GM21390 (cell line): ENCODE measurements around the gene HLTF.
"Not testable (repeated sequence)": the region's sequence is repeated elsewhere in the genome, so short reads cannot be mapped to it uniquely, and the experiment has no call there.

Experiments
- ATAC-seq: cut with Tn5 transposase; IDR thresholded peaks from one replicate; pipeline ENCODE4 v1.9.1; 2021; ENCODE audit not compliant: unreplicated experiment

Gene HLTF

GRCh38 chr3:148997623-148998022 lies 88.7 kb downstream of the HLTF start:
- ATAC-seq: no peak

DNA sequence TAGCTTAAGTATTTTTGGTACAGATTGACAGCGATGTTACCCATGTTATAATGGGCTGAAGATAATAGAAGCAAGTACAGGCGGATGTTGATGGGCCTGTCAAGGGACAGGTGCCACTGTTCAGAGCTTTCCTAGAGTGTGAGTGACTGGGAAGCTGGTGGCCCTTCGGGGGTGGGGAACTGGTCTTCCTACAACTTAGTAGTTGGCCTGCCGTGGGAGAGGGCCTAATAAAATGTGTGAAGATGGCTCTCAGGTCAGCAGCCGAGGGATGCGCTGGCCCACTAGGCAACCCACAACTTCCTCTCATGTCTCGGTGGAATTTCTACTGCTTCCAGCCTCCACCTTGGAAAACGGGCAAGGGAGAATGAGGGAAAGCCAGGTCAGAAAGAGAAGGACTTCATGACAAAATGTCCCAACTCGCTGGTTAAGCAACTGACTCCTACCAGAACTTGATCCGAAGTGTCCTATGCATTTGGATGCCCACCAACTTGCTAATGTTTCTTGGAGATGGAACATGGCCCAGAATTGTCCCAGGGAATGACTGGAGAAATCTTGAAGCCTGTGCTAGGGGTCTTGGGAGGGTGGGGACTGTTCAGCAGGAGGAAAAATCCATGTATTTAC lies 93.6 kb downstream of the HLTF start:
- ATAC-seq: no peak

DNA sequence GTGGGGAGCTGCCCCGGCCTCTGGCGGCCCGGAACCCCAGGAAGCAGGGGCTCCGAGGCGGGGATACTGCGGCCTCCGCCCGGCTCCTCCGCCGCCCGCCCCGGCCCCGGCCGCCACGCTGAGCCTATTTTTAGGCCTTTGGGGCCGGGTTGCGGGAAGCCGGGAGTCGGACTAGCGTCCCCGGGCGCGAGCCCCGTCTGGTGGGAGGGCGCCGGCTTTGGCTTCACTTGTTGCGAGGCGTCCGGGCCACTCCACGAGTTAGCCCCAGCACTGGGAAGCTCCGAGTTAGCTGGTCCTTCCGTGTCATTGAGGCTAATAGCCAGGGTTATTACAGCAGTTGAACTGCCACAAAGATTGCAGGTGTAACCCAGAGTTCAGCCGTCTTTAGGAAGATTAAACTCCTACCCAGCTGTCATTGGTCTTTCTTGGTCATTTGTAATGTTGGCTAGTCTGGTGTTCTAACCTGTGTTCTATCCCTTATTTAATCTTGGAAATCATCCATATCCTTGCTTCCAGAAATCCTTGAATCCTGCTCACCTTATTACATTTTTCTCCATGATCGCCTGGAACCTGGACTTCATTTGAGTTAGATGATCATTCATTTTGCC lies 94.2 kb downstream of the HLTF start:
- ATAC-seq: peak; percentile 23

DNA sequence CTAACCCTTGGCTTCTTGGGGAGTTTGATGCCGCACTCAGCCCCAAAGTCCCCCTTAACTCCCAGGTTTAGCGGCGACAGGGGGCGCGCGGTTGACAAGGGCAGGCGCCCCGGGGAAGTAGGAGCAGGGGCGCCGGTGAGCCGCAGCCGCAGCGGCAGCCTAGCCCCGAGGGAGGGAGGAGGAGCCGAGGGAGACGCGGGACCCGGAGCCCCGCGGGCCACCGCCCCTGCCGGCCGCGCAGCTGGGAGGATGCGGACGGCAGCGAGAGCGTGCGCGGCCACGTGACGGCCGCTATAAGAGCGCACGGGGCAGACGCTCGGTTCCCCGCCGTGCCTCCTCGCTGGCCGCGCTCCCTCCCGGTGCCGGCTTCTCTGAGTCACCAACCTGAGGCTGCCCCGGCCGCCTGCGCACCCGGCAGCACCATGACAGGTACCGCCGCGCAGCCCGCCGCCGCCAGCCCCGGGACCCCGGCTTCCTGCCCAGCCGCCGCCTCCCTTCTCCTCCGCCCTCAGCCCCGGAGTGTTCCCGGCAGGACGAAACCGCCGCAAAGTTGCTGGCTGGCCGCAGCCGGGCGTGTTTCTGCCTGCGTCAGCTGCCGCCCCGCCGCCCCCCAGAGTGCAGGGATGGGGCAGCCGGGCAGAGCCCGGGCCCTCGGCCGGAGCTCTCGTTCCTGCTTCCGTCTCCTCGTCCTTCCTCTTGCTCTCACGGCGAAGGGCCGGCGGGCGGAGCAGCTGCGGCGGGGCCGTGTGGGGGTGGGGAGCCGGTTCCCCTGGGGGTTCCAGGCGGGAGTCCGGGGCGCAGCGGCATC lies 94.9 kb downstream of the HLTF start, which contains the start of gene GYG1:
Gene GYG1 (plus strand): TSS at position 322 of the 808 bp plus-strand sequence. CDS start 101 bp downstream, at position 423.
- peak; percentile 88 for ATAC-seq

GRCh38 chr3:148990236-148990635 lies 96.1 kb downstream of the HLTF start:
- peak; percentile 32 for ATAC-seq

DNA sequence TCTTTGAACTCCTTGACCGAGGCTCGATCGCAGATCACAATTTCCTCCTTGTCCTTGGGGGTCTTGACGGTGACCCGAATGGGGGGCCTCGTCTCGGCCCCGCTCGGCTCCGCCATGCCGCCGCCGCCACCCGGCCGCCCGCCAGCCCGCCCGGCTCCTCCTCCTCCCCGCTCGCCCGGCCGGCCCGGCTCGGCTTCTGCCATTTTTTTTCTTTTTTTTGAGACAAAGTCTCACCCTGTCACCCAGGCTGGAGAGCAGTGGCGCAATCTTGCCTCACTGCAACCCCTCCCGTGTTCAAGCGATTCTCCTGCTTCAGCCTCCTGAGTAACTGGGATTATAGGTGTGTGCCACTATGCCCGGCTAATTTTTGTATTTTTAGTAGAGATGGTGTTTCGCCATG lies 98.8 kb downstream of the HLTF start:
- not testable (repeated sequence) for ATAC-seq

DNA sequence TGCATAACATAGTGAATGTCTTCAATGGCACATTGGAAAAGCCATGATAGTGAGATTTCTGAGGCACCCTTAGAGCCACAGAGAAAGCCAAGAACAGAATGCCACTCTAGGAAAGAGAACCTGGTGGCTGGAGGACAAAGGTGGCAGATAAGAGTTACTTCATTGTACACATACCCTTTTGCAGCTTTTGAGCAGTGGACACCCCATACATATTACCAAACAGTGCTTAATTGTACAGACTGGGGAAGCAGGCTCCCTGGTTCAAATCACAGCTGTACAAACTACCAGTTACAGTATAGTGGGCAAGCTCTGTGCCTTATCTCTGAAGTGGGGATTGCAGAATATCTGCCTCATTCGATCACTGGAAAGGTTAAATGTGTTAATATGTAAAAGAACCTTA lies 105.1 kb downstream of the HLTF start:
- no peak for ATAC-seq
